NB4 (cell line): ENCODE measurements around the gene PLXNB2.

Experiments
- CTCF ChIP-seq: IDR thresholded peaks from one replicate; pipeline ENCODE4 v1.5.1; 2012; ENCODE audit warnings: low read depth, low read length
- POLR2A ChIP-seq: IDR thresholded peaks from 2 replicates; pipeline ENCODE4 v1.6.1; 2011; ENCODE audit warnings: mild to moderate bottlenecking; ENCODE audit not compliant: insufficient read length; ENCODE audit errors: extremely low read depth

- TF ChIP-seq POLR2A (no peak), CTCF (no peak)
These were observed 47.0 kb downstream of the PLXNB2 start for GRCh38 chr22:50260434-50260800.
